SHP77 treated with DMSO at 0.1 percent for 48 hours (cell line): ENCODE data around the gene NSFL1C.
"Not testable (repeated sequence)": the region's sequence is repeated elsewhere in the genome, so short reads cannot be mapped to it uniquely, and the experiment has no call there.

Experiments
- DNase-seq: peaks from one replicate; lab custom pipeline; 2025; lab: John Stamatoyannopoulos, UW

The NSFL1C gene

GRCh38 chr20:1466211-1467081 is at the start of gene NSFL1C:
NSFL1C (minus strand) TSS chr20:1466849; CDS start chr20:1466824, 25 bp downstream.
- DNase-seq: peak; percentile 81

DNA sequence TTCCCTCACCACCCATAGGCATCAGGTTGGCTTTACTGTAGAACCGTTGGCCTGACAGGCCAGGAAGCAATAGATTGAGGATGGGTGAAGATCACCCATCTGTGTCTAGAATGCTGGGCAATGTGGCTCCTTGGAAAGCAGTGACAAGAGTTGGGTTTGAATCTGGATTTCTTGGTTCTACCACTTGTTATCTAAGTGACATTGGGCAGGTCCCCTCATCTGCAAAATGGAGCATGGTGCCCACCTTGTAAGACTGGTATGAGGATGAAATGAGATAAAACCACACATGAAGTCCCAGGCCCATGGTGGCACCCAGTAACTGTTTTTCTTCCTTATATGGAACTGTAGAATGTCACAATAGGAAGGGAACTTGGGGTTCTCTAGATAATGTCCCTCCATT is 47.2 kb upstream of the NSFL1C start:
- DNase-seq: no peak

DNA sequence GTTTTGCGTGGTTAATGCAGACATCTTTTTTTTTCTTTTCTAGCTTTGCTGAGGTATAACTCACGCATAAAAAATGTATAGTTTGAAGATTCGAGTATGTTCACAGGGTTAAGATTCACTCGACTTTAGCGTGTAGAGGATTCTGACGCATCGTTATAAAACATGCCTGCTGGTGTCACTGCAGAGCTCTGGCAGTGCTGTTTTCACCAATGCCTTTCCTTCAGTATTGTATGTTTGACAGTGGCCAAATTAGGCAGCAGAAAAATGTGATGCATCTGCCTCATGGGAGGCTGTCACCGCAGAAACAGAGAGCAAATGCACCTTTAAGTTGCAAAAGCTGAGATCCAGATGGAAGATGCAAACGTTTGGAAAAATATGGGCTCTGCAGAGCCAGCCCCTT is 42.6 kb upstream of the NSFL1C start:
- no peak for DNase-seq

- no peak for DNase-seq
Observed at GRCh38 chr20:1508574-1508973, 41.9 kb upstream of the NSFL1C start.

- DNase-seq: no peak
Observed at GRCh38 chr20:1507276-1507675, 40.6 kb upstream of the NSFL1C start.

DNA sequence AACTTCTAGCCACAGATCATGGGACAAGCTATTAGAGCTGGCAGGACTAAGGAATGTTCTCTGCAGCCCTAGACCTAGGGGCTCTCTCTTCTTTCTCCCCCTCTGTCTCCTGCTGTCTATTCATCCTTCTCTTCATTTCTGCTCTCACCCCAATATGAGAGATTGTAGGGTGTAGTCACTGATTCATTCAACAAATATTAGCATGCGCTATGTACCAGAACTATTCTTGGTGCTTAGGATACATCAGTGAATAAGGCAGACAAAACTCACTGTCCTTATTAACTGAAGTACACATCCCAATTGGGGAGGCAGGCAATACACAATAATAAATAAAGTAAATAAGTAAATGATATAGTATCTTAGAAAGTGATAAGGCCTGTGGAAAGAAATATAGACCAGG is 39.2 kb upstream of the NSFL1C start:
- no peak for DNase-seq

DNA sequence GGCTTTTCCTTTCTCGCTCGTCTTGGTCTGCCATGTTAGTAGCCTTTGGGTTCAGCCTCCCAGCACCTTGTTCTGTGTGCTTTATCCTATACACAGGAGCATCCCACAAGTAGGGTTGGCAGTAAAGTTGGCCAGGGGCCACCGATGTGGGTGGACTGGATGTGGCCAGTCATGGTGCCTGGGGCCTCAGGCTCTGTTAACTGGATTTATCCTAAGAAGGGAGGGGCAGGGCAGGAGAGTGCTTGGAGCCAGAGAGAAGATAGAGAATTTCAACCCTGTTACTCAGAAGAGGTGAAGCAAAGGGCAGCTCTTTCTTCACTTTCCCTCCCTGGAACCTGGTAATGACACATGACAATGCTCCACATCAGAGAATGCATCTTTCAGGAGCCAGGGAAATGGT is 38.7 kb upstream of the NSFL1C start:
- no peak for DNase-seq

DNA sequence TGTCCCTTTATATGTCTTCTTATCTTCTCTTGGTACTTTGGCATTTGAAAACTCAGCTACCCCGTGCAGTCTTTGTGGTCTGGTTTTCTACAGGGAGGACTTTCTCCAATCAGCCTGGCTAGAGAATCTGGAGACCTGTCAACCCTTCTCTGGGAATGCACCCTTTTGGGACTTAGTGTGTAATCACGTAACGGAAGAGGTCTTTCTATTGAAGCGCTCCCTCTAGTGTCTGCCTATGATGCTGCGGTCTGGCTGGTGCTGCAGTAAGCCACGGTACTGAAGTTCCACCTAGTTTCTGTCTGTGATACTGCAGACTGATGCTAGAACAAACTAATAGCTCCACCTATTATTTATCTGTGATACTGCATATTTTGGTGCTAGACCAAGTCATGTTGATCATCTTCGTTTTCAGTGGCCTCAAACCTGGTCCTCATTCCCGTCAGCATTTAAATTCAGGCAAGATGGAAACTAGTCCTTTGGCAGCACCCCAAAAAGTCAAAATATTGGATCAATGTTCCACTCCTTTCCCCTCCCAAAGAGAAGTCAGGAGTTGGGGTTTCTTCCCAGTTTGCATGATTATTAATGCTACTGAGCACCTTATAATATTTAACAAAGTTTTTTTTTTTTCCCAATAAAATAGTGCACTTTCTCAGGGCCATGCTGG is 37.0 kb upstream of the NSFL1C start:
- DNase-seq: peak; percentile 85

DNA sequence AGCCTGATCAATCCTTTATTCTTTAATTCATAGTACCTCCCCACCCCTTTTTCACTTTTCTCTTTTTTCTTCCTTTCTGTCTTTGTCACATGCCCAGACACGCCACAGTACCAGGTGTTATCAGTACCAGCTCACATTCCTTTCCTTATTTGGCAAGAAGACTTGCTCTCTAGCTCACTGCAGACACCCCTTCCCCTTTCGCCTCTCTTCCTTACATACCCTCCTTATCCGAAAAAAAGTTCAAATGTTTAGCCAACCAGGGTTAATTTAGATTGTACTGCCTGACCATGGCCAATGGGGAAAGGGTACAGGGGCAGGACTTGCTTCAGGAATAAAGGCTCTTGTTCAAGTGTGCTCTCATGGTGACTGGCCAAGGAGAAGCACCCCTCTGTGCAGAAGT is 33.8 kb upstream of the NSFL1C start:
- DNase-seq: no peak

DNA sequence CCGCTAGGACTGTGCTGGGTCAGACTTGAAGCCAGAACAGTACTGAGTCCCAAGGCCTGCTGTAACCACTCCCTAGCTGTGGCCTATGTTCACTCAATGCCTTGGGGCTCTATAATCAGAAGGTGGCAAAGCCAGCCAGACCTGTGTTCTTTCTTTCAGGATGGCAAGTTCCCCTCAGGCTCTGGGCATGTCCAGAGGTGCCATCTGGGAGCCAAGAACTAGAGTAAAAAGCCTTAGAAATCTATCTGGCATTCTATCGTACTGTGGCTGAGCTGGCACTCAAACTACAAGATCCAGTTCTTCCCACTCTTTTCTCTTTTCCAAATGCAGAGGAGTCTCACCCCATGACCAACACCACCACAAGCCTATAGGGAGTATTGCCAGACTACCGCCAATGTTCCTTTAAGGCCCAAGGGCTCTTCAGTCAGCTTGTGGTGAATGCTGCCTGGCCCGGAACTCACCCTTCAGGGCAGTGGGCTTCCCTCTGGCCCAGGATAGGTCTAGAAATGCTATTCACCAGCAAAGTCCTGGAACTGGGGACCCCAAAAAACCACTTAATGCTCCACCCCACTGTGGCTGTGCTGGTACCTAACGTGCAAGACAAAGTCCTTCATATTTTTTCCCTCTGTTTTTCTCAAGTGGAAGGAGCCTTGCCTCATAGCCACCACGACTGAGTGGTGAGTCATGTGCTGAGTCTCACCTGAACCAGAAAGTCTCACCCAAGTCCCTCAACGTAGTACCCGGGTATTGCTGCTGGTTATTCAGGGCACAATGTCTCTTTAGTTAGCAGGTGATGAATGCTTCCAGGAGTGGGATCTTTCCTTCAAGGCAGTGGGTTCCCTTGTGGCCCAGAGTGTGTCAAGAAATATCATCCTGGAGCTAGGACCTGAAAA is 33.1 kb upstream of the NSFL1C start:
- no peak for DNase-seq

- not testable (repeated sequence) for DNase-seq
Observed at GRCh38 chr20:1497371-1497770, 30.7 kb upstream of the NSFL1C start.

DNA sequence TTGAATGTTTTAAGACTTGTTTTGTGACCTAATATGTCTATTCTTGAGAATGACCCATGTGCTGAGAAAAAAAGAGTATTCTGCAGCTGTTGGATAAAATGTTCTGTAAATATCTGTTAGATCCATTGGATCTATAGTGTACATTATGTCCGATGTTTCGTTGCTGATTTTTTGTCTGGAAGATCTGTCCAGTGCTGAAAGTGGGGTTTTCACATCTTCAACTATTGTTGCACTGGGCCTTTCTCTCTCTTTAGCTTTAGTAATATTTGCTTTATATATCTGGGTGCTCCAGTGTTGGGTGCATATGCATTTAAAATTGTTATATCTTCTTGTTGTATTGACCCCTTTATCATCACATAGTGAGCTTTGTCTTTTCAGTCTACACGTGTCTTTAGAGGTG is 30.3 kb upstream of the NSFL1C start:
- DNase-seq: no peak

DNA sequence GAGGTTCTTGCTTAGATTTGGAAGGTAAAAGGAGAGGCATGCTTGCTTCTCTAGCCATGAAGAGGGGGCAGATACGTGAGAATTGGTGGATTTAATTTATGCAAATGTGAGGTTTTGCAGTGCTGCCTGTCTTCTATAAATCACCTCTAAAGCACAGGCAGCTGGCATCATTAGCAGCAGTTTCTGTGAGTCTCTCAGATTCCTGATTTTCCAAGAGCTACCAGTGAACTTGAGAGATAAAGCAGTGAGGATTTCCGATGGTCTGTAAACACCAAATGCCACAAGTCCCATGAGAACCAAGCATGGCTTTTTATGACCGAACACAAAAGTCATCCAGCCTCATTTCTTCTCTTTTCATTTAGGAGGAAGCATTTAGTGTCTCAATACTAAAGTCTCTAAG is 27.8 kb upstream of the NSFL1C start:
- DNase-seq: no peak

DNA sequence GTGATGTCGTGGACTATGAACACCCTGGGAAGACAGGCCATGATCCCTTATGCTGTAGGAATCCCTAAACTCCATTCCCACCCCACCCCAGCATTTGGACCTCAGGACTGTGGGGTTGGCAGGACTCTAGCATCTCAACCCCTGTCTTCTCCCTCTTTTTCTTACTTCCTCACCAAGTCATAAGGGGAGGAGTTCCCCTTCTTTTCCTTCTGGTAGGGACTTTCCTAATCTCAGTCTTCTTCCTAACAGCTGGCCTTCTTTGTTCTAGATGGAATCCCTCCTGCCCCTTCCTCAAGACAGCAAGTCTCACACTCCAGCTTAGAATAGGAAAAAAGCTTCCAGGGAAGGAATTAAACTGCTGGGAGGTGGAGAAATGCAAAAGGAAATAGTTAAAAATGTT is 26.9 kb upstream of the NSFL1C start:
- no peak for DNase-seq

GRCh38 chr20:1491860-1492642 is 25.4 kb upstream of the NSFL1C start:
- no peak for DNase-seq

DNA sequence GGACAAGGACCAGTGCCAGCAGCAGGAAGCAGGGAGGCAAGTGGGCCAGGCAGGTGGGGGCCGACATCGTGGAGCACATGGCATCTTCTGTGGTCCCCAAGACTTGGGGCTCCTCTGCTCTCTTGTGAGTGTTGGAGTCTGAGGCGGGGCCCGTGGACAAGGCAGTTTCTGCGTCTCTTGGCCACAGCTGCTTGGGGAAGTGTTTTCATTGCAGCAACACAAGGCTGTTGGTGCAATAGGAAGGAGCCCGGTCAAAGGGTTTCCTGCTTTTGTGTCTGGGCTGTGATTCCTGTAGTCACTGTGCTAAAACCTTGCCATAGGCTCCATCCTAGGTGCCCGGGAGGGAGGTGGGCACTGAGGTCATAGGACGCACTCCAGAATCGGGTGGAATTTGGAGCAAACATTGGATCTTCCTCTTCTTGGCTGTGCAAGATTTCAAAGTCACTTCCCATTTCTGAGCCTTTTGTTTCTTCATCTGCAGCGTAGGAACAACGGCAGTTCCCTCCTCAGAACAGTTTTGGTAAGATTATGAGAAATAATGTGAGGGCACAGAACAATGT is 24.7 kb upstream of the NSFL1C start, which contains the start of gene SIRPB2:
Gene SIRPB2 (minus strand): TSS at position 140 of the 560 bp plus-strand sequence. CDS start 61 bp downstream, at position 79.
- DNase-seq: no peak

- DNase-seq: no peak
Observed at GRCh38 chr20:1490643-1491195, 24.1 kb upstream of the NSFL1C start.

DNA sequence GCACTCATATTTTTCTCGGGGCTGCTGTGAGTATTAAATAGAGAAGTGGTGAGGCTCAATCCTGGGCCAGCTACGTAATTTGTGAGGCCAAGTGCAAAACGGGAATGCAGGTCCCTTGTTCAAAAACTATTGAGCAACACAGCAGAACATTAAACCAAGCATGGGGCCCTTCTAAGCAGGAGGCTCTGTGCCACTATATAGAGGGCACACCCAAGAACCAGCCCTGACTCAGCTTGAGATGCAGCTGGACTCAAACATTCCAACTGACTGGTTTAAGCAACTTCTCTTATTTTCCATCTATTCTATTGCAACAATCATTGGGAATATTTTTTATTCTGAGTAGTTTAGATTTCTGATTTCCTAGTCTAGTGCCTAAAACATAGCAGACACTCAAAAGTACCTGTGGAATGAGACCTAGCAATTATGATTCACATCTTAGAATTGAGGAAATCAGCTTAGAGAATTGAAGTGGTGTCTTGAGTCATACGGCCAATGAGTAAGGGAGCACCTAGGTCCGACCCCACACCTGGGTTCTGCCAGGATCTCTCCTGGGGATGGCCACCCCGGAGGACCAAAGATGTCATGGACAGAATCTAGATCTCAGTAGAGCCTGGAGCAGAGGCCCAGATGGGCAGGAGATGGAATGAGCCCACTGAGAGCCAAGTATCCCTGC is 23.3 kb upstream of the NSFL1C start:
- no peak for DNase-seq

GRCh38 chr20:1489325-1489724 is 22.7 kb upstream of the NSFL1C start:
- no peak for DNase-seq

DNA sequence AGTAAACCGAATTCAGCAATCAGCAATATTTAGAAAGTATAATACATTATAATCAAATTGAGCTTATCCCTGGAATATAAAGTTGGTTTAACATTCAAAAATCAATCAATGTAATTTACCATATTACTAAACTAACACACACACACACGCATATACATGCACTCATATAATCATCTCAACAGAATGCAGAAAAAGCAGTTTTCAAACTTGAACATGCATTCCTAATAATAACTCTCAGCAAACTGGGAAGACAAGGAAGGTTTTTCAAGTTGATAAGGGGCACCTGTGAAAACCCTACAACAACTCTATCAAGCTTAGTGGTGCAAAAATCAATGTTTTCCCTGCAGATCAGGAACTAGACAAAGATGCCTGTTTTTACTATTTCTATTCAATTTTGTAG is 19.9 kb upstream of the NSFL1C start:
- DNase-seq: no peak
